Measurements from ENCODE around the gene DUSP9. TPM values are rescaled to one million over a fixed set of nuclear protein-coding genes. Genes with fewer than 3 reads are reported as not detected.
"Not testable (repeated sequence)": the region's sequence is repeated elsewhere in the genome, so short reads cannot be mapped to it uniquely, and the experiment has no call there.

DUSP9 gene
- total RNA-seq, 5 donors from 2014 or later (not counting 1 experiment from before 2014, with no cell fraction given), result 0.13 to 0.19 TPM; not detected in 3

DNA sequence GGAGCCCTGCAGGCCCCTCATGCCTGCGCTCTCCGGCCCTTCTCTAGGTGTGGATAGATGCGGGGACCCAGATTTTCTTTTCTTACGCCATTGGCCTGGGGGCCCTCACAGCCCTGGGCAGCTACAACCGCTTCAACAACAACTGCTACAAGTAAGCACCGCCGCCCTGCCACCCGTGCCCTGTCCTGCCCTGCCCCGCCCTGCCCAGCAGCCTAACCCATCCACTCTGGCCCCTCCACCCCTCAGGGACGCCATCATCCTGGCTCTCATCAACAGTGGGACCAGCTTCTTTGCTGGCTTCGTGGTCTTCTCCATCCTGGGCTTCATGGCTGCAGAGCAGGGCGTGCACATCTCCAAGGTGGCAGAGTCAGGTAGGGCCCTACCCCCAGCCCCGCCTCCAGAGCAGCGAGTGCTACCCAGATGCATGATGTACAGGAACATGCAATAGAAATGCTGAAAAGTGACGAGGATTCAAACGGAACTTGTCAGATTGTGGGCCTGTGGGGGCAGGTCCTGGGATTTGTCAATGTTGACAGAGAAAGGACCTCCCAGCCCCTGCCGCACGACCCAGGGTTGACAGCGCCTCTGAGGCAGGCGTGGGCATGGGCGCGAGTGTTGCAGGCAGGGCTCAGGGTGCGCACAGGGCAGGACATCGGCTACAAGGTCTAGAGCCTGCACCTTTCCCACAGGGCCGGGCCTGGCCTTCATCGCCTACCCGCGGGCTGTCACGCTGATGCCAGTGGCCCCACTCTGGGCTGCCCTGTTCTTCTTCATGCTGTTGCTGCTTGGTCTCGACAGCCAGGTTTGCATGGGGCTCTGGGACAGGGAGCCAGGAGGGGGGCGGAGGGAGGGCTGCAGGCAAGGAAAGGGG, 46.4 kb downstream of the DUSP9 start:
- Histone ChIP-seq H3K27me3 (replicated peaks in 1 of 2; ENCODE audit: control insufficient read depth in 2 of 2, extremely low read depth in 1 of 2, insufficient read depth in 2 of 2, low read length in 1 of 2) (peaks cover 0 to 14% of the 10 kb centered on the region in 2 experiments), H3K9me3 (no peaks in the 10 kb centered on the region), H3K27ac (ENCODE audit: low read length) (no peak overlapping the region), H3K36me3 (ENCODE audit: control insufficient read depth in 2 of 2, extremely low read depth in 1 of 2, insufficient read depth in 1 of 2, low read length in 1 of 2) (peaks cover 0 to 7% of the 10 kb centered on the region in 2 donors), H3K4me3 (ENCODE audit: control insufficient read depth in 1 of 2, extremely low read depth in 1 of 2, low read length in 1 of 2) (no peak overlapping the region), H3K4me1 (ENCODE audit: control insufficient read depth in 1 of 2, extremely low read depth in 1 of 2, insufficient read depth in 2 of 2, low read length in 2 of 2) (no peaks in the 10 kb centered on the region)
- Mint-ChIP-seq H3K27ac (peak overlapping the region in 1 of 2 donors; percentile 44), H3K9me3 (no peaks in the 10 kb centered on the region), H3K36me3 (peaks cover 8% of the 10 kb centered on the region), H3K4me3 (no peak overlapping the region), H3K4me1 (peaks cover 0 to 7% (median 0%) of the 10 kb centered on the region in 3 donors), H3K27me3 (peaks cover 2 to 10% of the 10 kb centered on the region in 2 donors)
- DNase-seq (no peak), ATAC-seq (replicated peaks in 1 of 4) (peak in 1 of 4 experiments; percentile 34)
- POLR2A ChIA-PET, result no interaction called here
- WGBS (ENCODE audit: insufficient coverage), result 85% methylated on average over 13 of the region's 31 CpGs
- CTCF ChIA-PET, result no interaction called here

DNA sequence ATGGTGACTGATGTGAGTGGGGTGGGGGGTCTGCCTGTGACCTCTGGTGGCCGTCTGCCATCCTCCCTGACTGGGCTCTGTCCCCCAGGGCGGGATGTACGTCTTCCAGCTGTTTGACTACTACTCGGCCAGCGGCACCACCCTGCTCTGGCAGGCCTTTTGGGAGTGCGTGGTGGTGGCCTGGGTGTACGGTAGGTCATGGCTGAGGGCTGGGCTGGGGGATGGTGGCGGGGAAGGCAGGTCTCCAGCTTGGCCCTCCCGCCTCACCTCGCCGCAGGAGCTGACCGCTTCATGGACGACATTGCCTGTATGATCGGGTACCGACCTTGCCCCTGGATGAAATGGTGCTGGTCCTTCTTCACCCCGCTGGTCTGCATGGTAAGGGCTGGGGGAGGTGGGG, 47.3 kb downstream of the DUSP9 start:
- whole genome bisulfite sequencing (ENCODE audit: insufficient coverage), result 100% methylated on average over 2 of the region's 16 CpGs
- peaks cover 12% of the 10 kb centered on the region for H3K36me3 Mint-ChIP-seq
- CTCF ChIA-PET, result not testable (repeated sequence)

GRCh38 chrX:153694687-153695270, 47.8 kb downstream of the DUSP9 start:
- WGBS (ENCODE audit: insufficient coverage), result 100% methylated on average over 3 of the region's 23 CpGs
- H3K27ac ChIP-seq (ENCODE audit: low read length), result no peak overlapping the region
- H3K4me3 ChIP-seq (ENCODE audit: control insufficient read depth in 1 of 2, extremely low read depth in 1 of 2, low read length in 1 of 2), result no peak overlapping the region
- H3K4me3 Mint-ChIP-seq, result no peak overlapping the region
- peaks cover 2 to 12% of the 10 kb centered on the region in 2 donors for H3K27me3 Mint-ChIP-seq
- H3K27me3 ChIP-seq (replicated peaks in 1 of 2; ENCODE audit: control insufficient read depth in 2 of 2, extremely low read depth in 1 of 2, insufficient read depth in 2 of 2, low read length in 1 of 2), result peaks cover 0 to 9% of the 10 kb centered on the region in 2 experiments
- ChIA-PET POLR2A (interaction anchor here in 1 of 2 donors (0.7 kb wide), 1 partner anchor 749 kb away, joined by 6 read pairs; no protein-coding TSS in a partner anchor), CTCF (interaction anchor here in 1 of 2 donors (0.6 kb wide), 1 partner anchor 35 kb away, joined by 6 read pairs; no protein-coding TSS in a partner anchor)
- peaks cover 12% of the 10 kb centered on the region for H3K36me3 Mint-ChIP-seq
- DNase-seq (no peak), ATAC-seq (replicated peaks in 1 of 4) (no peak)
- H3K9me3 ChIP-seq, result no peaks in the 10 kb centered on the region
- H3K36me3 ChIP-seq (ENCODE audit: control insufficient read depth in 2 of 2, extremely low read depth in 1 of 2, insufficient read depth in 1 of 2, low read length in 1 of 2), result peaks cover 0 to 11% of the 10 kb centered on the region in 2 donors
- H3K27ac Mint-ChIP-seq, result no peak overlapping the region
- no peaks in the 10 kb centered on the region for H3K9me3 Mint-ChIP-seq
- no peaks in the 10 kb centered on the region for H3K4me1 ChIP-seq (ENCODE audit: control insufficient read depth in 1 of 2, extremely low read depth in 1 of 2, insufficient read depth in 2 of 2, low read length in 2 of 2)
- H3K4me1 Mint-ChIP-seq, result peaks cover 0 to 7% (median 0%) of the 10 kb centered on the region in 3 donors

More for the DNA sequence above, 47.3 kb downstream of the DUSP9 start:
- H3K4me1 Mint-ChIP-seq; DNase-seq; H3K27ac Mint-ChIP-seq; H3K4me3 ChIP-seq (ENCODE audit: control insufficient read depth in 1 of 2, extremely low read depth in 1 of 2, low read length in 1 of 2); H3K4me3 Mint-ChIP-seq; H3K9me3 ChIP-seq; H3K9me3 Mint-ChIP-seq; ATAC-seq (replicated peaks in 1 of 4); H3K4me1 ChIP-seq (ENCODE audit: control insufficient read depth in 1 of 2, extremely low read depth in 1 of 2, insufficient read depth in 2 of 2, low read length in 2 of 2); H3K27ac ChIP-seq (ENCODE audit: low read length): not testable (repeated sequence)
- Histone ChIP-seq H3K27me3 (replicated peaks in 1 of 2; ENCODE audit: control insufficient read depth in 2 of 2, extremely low read depth in 1 of 2, insufficient read depth in 2 of 2, low read length in 1 of 2) (peaks cover 0 to 14% of the 10 kb centered on the region in 2 experiments), H3K36me3 (ENCODE audit: control insufficient read depth in 2 of 2, extremely low read depth in 1 of 2, insufficient read depth in 1 of 2, low read length in 1 of 2) (peaks cover 0 to 11% of the 10 kb centered on the region in 2 donors)
- peaks cover 2 to 12% of the 10 kb centered on the region in 2 donors for H3K27me3 Mint-ChIP-seq
- POLR2A ChIA-PET, result interaction anchor here in 1 of 2 donors (0.7 kb wide), 1 partner anchor 748 kb away, joined by 6 read pairs; no protein-coding TSS in a partner anchor

DNA sequence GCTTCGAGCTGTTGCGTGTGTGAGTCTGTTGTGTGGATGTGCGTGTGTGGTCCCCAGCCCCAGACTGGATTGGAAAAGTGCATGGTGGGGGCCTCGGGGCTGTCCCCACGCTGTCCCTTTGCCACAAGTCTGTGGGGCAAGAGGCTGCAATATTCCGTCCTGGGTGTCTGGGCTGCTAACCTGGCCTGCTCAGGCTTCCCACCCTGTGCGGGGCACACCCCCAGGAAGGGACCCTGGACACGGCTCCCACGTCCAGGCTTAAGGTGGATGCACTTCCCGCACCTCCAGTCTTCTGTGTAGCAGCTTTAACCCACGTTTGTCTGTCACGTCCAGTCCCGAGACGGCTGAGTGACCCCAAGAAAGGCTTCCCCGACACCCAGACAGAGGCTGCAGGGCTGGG, 49.1 kb downstream of the DUSP9 start:
- Mint-ChIP-seq H3K27me3 (peaks cover 0 to 9% of the 10 kb centered on the region in 2 donors), H3K4me3 (no peak overlapping the region), H3K36me3 (peaks cover 12% of the 10 kb centered on the region), H3K9me3 (no peaks in the 10 kb centered on the region), H3K4me1 (peaks cover 0 to 7% (median 0%) of the 10 kb centered on the region in 3 donors), H3K27ac (no peak overlapping the region)
- ChIA-PET POLR2A (no interaction called here), CTCF (no interaction called here)
- no peaks in the 10 kb centered on the region for H3K9me3 ChIP-seq
- H3K36me3 ChIP-seq (ENCODE audit: control insufficient read depth in 2 of 2, extremely low read depth in 1 of 2, insufficient read depth in 1 of 2, low read length in 1 of 2), result peaks cover 0 to 16% of the 10 kb centered on the region in 2 donors
- DNase-seq (no peak), ATAC-seq (replicated peaks in 1 of 4) (no peak)
- 94% methylated on average over 8 of the region's 15 CpGs for WGBS (ENCODE audit: insufficient coverage)
- H3K4me1 ChIP-seq (ENCODE audit: control insufficient read depth in 1 of 2, extremely low read depth in 1 of 2, insufficient read depth in 2 of 2, low read length in 2 of 2), result no peaks in the 10 kb centered on the region
- H3K27me3 ChIP-seq (replicated peaks in 1 of 2; ENCODE audit: control insufficient read depth in 2 of 2, extremely low read depth in 1 of 2, insufficient read depth in 2 of 2, low read length in 1 of 2), result no peaks in the 10 kb centered on the region
- no peak overlapping the region for H3K27ac ChIP-seq (ENCODE audit: low read length)
- H3K4me3 ChIP-seq (ENCODE audit: control insufficient read depth in 1 of 2, extremely low read depth in 1 of 2, low read length in 1 of 2), result no peak overlapping the region

DNA sequence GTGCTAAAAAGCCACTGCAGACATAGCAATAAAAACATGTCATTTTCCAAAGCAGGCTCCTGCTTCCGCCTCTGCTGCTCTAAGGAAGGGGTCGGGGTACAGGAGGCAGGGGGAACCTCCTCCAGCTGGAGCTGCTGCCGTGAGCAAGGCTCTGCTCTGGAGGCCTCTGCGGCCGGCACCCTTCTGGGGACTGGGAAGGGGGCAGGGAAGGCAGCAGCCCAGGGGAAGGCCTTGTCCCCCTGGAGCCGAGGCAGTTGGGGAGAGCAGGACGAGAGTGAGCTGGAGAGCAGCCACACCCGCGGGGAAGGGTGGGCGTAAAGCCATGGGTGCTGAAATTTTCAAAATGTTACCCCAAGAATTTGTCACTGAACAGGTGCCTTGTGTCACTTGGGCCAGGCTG, 49.5 kb downstream of the DUSP9 start:
- CTCF ChIA-PET; POLR2A ChIA-PET; H3K9me3 ChIP-seq; H3K27ac Mint-ChIP-seq; H3K4me1 Mint-ChIP-seq; H3K4me3 Mint-ChIP-seq; H3K4me3 ChIP-seq (ENCODE audit: control insufficient read depth in 1 of 2, extremely low read depth in 1 of 2, low read length in 1 of 2); H3K4me1 ChIP-seq (ENCODE audit: control insufficient read depth in 1 of 2, extremely low read depth in 1 of 2, insufficient read depth in 2 of 2, low read length in 2 of 2); H3K27ac ChIP-seq (ENCODE audit: low read length); H3K9me3 Mint-ChIP-seq; H3K27me3 ChIP-seq (replicated peaks in 1 of 2; ENCODE audit: control insufficient read depth in 2 of 2, extremely low read depth in 1 of 2, insufficient read depth in 2 of 2, low read length in 1 of 2); DNase-seq; H3K27me3 Mint-ChIP-seq; ATAC-seq (replicated peaks in 1 of 4): not testable (repeated sequence)
- peaks cover 12% of the 10 kb centered on the region for H3K36me3 Mint-ChIP-seq
- peaks cover 3 to 20% of the 10 kb centered on the region in 2 donors for H3K36me3 ChIP-seq (ENCODE audit: control insufficient read depth in 2 of 2, extremely low read depth in 1 of 2, insufficient read depth in 1 of 2, low read length in 1 of 2)
- no CpG with 5 or more reads among the region's 10 CpGs for WGBS (ENCODE audit: insufficient coverage)

DNA sequence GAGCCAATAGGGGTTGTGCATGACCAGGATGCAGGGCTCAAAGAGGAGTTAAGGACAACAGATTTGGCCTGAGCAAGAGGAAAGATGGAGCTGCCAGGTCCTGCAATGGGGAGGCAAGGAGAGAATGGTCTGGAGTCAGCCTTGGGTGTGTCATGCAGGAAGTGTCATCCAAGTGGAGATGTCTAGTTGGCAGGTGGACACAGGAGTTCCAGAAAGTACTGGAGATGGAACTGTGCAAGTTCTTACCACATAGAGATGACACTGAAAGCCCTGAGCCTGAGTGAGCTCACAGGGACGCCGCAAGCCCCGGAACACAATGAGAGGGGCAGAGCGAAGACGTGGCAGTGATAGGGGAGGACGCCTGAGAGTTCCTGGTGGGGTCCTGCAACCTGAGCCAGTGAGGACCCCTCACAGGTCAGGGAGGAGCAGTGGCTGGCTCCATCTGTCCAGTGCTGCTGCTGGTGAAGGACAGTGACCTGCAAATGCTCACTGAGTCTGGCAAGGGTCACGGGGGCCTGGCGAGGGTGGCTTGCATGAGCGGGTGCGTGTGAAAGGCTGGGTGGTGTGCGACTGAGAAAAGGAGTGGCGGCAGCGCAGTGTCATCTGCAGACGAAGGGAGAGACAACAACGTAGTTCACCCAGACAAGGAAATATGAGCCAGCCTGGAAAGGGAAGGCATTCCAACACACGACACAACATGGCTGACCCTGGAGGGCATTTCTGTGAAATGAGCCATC, 50.2 kb downstream of the DUSP9 start:
- POLR2A ChIA-PET; H3K4me1 ChIP-seq (ENCODE audit: control insufficient read depth in 1 of 2, extremely low read depth in 1 of 2, insufficient read depth in 2 of 2, low read length in 2 of 2); ATAC-seq (replicated peaks in 1 of 4); CTCF ChIA-PET; H3K4me3 Mint-ChIP-seq; H3K27ac ChIP-seq (ENCODE audit: low read length); H3K4me3 ChIP-seq (ENCODE audit: control insufficient read depth in 1 of 2, extremely low read depth in 1 of 2, low read length in 1 of 2); H3K27me3 ChIP-seq (replicated peaks in 1 of 2; ENCODE audit: control insufficient read depth in 2 of 2, extremely low read depth in 1 of 2, insufficient read depth in 2 of 2, low read length in 1 of 2); DNase-seq; H3K9me3 ChIP-seq; H3K4me1 Mint-ChIP-seq; H3K27ac Mint-ChIP-seq; H3K9me3 Mint-ChIP-seq; H3K27me3 Mint-ChIP-seq: not testable (repeated sequence)
- 97% methylated on average over 12 of the region's 16 CpGs for whole genome bisulfite sequencing (ENCODE audit: insufficient coverage)
- peaks cover 4 to 24% of the 10 kb centered on the region in 2 donors for H3K36me3 ChIP-seq (ENCODE audit: control insufficient read depth in 2 of 2, extremely low read depth in 1 of 2, insufficient read depth in 1 of 2, low read length in 1 of 2)
- peaks cover 12% of the 10 kb centered on the region for H3K36me3 Mint-ChIP-seq
